B cell (primary cell): ENCODE measurements around the gene GGACT. TPM values are rescaled to one million over a fixed set of nuclear protein-coding genes. Genes with fewer than 3 reads are reported as not detected.

Source experiments
- ATAC-seq: fragments of 200-7000 bp; cut with Tn5 transposase; one replicate; pipeline ENCODE4 v1.10.0; 2021; ENCODE audit warnings: low read depth, mild to moderate bottlenecking, moderate number of reproducible peaks, moderate library complexity
- CTCF ChIA-PET: fragments of 350-600 bp; sonication (Branson Sonifier 250); formaldehyde crosslinking; loops from one replicate; lab custom pipeline; 2021; ENCODE audit warnings: antibody characterized with exemption, inconsistent platforms; lab: Charles Lee
- POLR2A ChIA-PET: fragments of 350-600 bp; sonication (Branson Sonifier 250); formaldehyde crosslinking; loops from one replicate; lab custom pipeline; 2021; ENCODE audit warnings: antibody characterized with exemption; lab: Charles Lee
- DNase-seq: peaks from one replicate; pipeline ENCODE4 v3.0.0; 2013
- H2AFZ ChIP-seq: 2 replicates; pipeline ENCODE4 v1.6.1; 2012; ENCODE audit warnings: mild to moderate bottlenecking, low read depth, low read length; ENCODE audit not compliant: insufficient read depth, poor library complexity, severe bottlenecking
- H3K27ac ChIP-seq, 2 donors: 1 replicate in 1 of 2; 2 replicates in 1 of 2; pipeline ENCODE4 v1.5.1; 2012 to 2013; ENCODE audit warnings: low read length in 2 of 2, mild to moderate bottlenecking in 2 of 2, moderate library complexity in 1 of 2
- H3K27me3 ChIP-seq, 4 experiments: fragments of 200-600 bp in 1 of 4; sonication (generic) in 1 of 4; replicated peaks in 1 of 4; 1 replicate in 2 of 4; 2 replicates in 2 of 4; pipeline versions ENCODE4 v1.6.1 to v1.7.0; 2013 to 2016; ENCODE audit warnings: low read length in 3 of 4, mild to moderate bottlenecking in 2 of 4, mixed read lengths in 1 of 4, moderate library complexity in 1 of 4; ENCODE audit not compliant: insufficient read depth in 4 of 4, control insufficient read depth in 3 of 4; ENCODE audit errors: control extremely low read depth in 1 of 4
- H3K36me3 ChIP-seq, 2 experiments: replicated peaks in 1 of 2; 1 replicate in 1 of 2; 2 replicates in 1 of 2; pipeline versions ENCODE4 v1.6.1 to v1.7.1; 2013; ENCODE audit warnings: low read length in 1 of 2; ENCODE audit not compliant: insufficient read depth in 2 of 2, control insufficient read depth in 1 of 2; ENCODE audit errors: control extremely low read depth in 1 of 2, extremely low read depth in 1 of 2
- H3K4me1 ChIP-seq, 2 donors: fragments of 200-600 bp in 1 of 2; sonication (generic) in 1 of 2; 1 replicate in 1 of 2; 2 replicates in 1 of 2; pipeline versions ENCODE4 v1.5.1 to v1.6.1; 2013 to 2017; ENCODE audit warnings: low read length in 2 of 2; ENCODE audit not compliant: control insufficient read depth in 2 of 2, insufficient read depth in 2 of 2
- H3K4me2 ChIP-seq: replicated peaks from 2 replicates; pipeline ENCODE3; 2012; ENCODE audit warnings: mild to moderate bottlenecking, low read depth, low read length; ENCODE audit not compliant: poor library complexity, severe bottlenecking
- H3K4me3 ChIP-seq, 5 experiments: fragments of 200-600 bp in 1 of 5; sonication (generic) in 1 of 5; 1 replicate in 3 of 5; 2 replicates in 2 of 5; pipeline versions ENCODE4 v1.5.1 to v1.7.0; 2011 to 2016; ENCODE audit warnings: low read length in 4 of 5, mild to moderate bottlenecking in 4 of 5, low read depth in 2 of 5, control low read depth in 1 of 5, moderate library complexity in 1 of 5; ENCODE audit not compliant: insufficient read depth in 1 of 5; ENCODE audit errors: control extremely low read depth in 1 of 5, extremely low read depth in 1 of 5
- H3K79me2 ChIP-seq: fragments of 200-600 bp; sonication (generic); one replicate; pipeline ENCODE4 v1.6.0; 2016; ENCODE audit warnings: low read length; ENCODE audit not compliant: control insufficient read depth, insufficient read depth
- H3K9ac ChIP-seq: fragments of 200-600 bp; sonication (generic); 2 replicates; pipeline ENCODE4 v1.6.1; 2017; ENCODE audit warnings: mild to moderate bottlenecking, low read length, moderate library complexity
- H3K9me3 ChIP-seq, 3 donors: one replicate each; pipeline versions ENCODE4 v1.6.1 to v1.7.1; 2013; ENCODE audit warnings: low read length in 2 of 3; ENCODE audit not compliant: control insufficient read depth in 2 of 3, insufficient read depth in 1 of 3; ENCODE audit errors: control extremely low read depth in 1 of 3
- H4K20me1 ChIP-seq: 2 replicates; pipeline ENCODE4 v1.6.0; 2012; ENCODE audit warnings: mild to moderate bottlenecking, low read length; ENCODE audit not compliant: insufficient read depth, control insufficient read depth, poor library complexity, severe bottlenecking
- H3K27ac Mint-ChIP-seq: one replicate; pipeline ENCODE4 v1.8.0; 2021; ENCODE audit warnings: mixed read lengths
- H3K27me3 Mint-ChIP-seq: one replicate; pipeline ENCODE4 v1.8.0; 2021; ENCODE audit warnings: mixed read lengths
- H3K4me1 Mint-ChIP-seq: one replicate; pipeline ENCODE4 v1.8.0; 2021; ENCODE audit warnings: mixed read lengths
- H3K4me3 Mint-ChIP-seq: one replicate; pipeline ENCODE4 v1.8.0; 2021; ENCODE audit warnings: mixed read lengths
- H3K9me3 Mint-ChIP-seq: one replicate; pipeline ENCODE4 v1.8.0; 2022; ENCODE audit warnings: mixed read lengths; ENCODE audit not compliant: insufficient read depth
- EZH2 ChIP-seq: IDR thresholded peaks from 2 replicates; pipeline ENCODE4 v1.6.1; 2012; ENCODE audit warnings: borderline replicate concordance, low read depth, mild to moderate bottlenecking, moderate library complexity, low read length; ENCODE audit not compliant: insufficient read depth, poor library complexity, severe bottlenecking
- WGBS: methylation state at CpG from one replicate; pipeline ENCODE4 v1.1.5; 2013; ENCODE audit warnings: missing lambda C conversion rate; ENCODE audit not compliant: insufficient coverage; 5-methylcytosine and 5-hydroxymethylcytosine counted together
- intact Hi-C: fragments of 100-400 bp; cut with micrococcal nuclease; formaldehyde crosslinking; loops from one replicate; pipeline ENCODE4 v1.10.0; 2022
- polyA plus RNA-seq: library from polyadenylated mRNA; depleted of rRNA; stranded (reverse); fragments of >200 nt; gene quantifications from 2 replicates; pipeline ENCODE4 v1.2.3, GENCODE V29; 2012
- total RNA-seq, 2 donors: library from RNA; stranded (reverse); fragments of 120-200 nt in 1 of 2; gene quantifications; 1 replicate in 1 of 2; 2 replicates in 1 of 2; pipeline versions ENCODE4 v1.2.3 to v1.2.4, GENCODE V29; 2013 to 2022
- TF ChIP-seq, protein P1 (sequence below): fragments of 200-600 bp; IDR thresholded peaks from one replicate; pipeline ENCODE4 v1.8.0; 2022; ENCODE audit warnings: antibody characterized with exemption, mild to moderate bottlenecking

Gene GGACT
- total and polyA plus RNA-seq, 2 donors (not counting 1 experiment from before 2014, with no cell fraction given): 3.2 to 3.5 TPM

DNA sequence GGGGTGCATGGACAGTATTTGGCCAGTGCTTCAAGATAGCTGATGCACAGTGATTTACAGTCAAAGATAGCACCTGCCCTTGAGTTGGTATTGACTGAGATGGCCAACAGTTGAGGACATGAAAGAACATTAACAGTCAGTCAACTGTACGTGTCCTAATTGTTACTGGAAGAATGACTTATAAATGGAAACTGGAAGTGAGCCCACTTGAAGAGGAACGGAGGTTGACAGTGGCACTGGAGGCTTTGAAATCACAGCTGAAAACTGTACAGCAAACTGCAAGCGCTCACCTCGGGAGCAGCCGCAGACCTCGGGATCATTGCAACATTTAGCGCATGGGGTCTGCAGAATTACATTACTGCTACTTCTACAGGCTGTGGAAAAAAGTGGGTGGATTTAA is 77.1 kb downstream of the GGACT start:
- H3K79me2 ChIP-seq: no peaks in the 10 kb centered on the region
- H3K4me3 Mint-ChIP-seq: no peak overlapping the region
- POLR2A ChIA-PET: no interaction called here
- H3K27me3 Mint-ChIP-seq: no peaks in the 10 kb centered on the region
- no peaks in the 10 kb centered on the region for H4K20me1 ChIP-seq
- peaks cover 10% of the 10 kb centered on the region for H3K4me1 Mint-ChIP-seq
- H3K9ac ChIP-seq: no peak overlapping the region
- no peak overlapping the region for H3K27ac ChIP-seq
- H3K27me3 ChIP-seq: no peaks in the 10 kb centered on the region
- H3K4me2 ChIP-seq: no peak overlapping the region
- H3K4me3 ChIP-seq: no peak overlapping the region
- 83% methylated on average over 2 of the region's 7 CpGs for WGBS
- H2AFZ ChIP-seq: no peak overlapping the region
- H3K27ac Mint-ChIP-seq: no peak overlapping the region
- no peaks in the 10 kb centered on the region for H3K9me3 ChIP-seq
- ATAC-seq (no peak), DNase-seq (no peak)
- H3K36me3 ChIP-seq: no peaks in the 10 kb centered on the region
- H3K9me3 Mint-ChIP-seq: no peaks in the 10 kb centered on the region
- intact Hi-C loops: loop anchor here (10.0 kb wide), 2 partner anchors 1247 to 1337 kb away; no protein-coding TSS in a partner anchor
- TF ChIP-seq, protein P1, sequence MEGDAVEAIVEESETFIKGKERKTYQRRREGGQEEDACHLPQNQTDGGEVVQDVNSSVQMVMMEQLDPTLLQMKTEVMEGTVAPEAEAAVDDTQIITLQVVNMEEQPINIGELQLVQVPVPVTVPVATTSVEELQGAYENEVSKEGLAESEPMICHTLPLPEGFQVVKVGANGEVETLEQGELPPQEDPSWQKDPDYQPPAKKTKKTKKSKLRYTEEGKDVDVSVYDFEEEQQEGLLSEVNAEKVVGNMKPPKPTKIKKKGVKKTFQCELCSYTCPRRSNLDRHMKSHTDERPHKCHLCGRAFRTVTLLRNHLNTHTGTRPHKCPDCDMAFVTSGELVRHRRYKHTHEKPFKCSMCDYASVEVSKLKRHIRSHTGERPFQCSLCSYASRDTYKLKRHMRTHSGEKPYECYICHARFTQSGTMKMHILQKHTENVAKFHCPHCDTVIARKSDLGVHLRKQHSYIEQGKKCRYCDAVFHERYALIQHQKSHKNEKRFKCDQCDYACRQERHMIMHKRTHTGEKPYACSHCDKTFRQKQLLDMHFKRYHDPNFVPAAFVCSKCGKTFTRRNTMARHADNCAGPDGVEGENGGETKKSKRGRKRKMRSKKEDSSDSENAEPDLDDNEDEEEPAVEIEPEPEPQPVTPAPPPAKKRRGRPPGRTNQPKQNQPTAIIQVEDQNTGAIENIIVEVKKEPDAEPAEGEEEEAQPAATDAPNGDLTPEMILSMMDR: no peak
- TF ChIP-seq EZH2: no peak
- CTCF ChIA-PET: interaction anchor here (0.9 to 1.8 kb wide), 3 partner anchors 9 to 855 kb away, joined by 3 to 7 read pairs (median 6); no protein-coding TSS in a partner anchor
- H3K4me1 ChIP-seq: peaks cover 0 to 2% of the 10 kb centered on the region in 2 donors

DNA sequence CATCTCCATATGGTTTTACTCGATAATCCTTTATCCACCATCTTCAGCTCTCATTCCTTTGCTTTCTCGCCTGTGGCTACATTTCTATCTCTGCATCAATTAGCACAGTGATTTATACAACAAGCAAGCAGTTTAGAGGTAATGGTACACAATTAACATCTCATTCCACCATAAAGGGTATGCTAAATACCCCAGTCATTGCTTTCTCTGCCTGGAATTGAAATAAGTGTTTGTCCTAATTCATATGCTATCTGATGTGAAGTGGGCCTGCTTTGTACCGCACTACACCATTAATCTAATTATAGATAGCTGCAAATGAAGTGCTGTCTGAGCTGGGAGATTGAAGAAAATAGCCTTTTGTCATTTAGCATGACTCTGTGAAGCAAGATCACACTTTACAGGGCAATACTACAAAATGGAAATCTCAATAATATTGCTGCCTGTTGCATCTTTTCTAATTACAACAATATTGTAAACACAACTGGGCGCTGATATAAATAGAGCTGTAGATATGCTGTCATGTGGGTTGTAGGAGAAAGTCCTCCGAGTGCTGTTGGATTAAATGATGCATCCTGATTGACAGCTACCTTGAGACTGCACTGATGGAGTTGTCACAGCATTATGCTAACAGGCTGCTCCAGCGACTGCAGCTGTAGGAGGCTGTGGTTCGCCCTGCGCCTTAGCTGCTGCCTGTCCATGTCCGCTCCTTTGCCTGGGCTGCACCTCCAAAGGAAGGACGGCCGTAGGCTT is 78.2 kb downstream of the GGACT start:
- no peaks in the 10 kb centered on the region for H3K9me3 ChIP-seq
- no peak for DNase-seq
- no peak overlapping the region for H3K9ac ChIP-seq
- no peak overlapping the region for H3K4me3 Mint-ChIP-seq
- 98% methylated on average over 7 of the region's 11 CpGs for WGBS
- no peak overlapping the region for H3K27ac ChIP-seq
- H3K4me3 ChIP-seq: no peak overlapping the region
- H3K4me1 ChIP-seq: peaks cover 0 to 3% of the 10 kb centered on the region in 2 donors
- no peak for ATAC-seq
- H3K79me2 ChIP-seq: no peaks in the 10 kb centered on the region
- H3K36me3 ChIP-seq: no peaks in the 10 kb centered on the region
- ChIA-PET CTCF (interaction anchor here (0.8 to 1.8 kb wide), 4 partner anchors 14 to 854 kb away, joined by 3 to 7 read pairs (median 4); no protein-coding TSS in a partner anchor), POLR2A (no interaction called here)
- no peaks in the 10 kb centered on the region for H3K27me3 Mint-ChIP-seq
- H3K27me3 ChIP-seq: no peaks in the 10 kb centered on the region
- no peak overlapping the region for H3K27ac Mint-ChIP-seq
- no peaks in the 10 kb centered on the region for H4K20me1 ChIP-seq
- intact Hi-C loops: loop anchor here (10.0 kb wide), 2 partner anchors 1246 to 1336 kb away; no protein-coding TSS in a partner anchor
- H3K4me2 ChIP-seq: no peak overlapping the region
- TF ChIP-seq, protein P1: no peak
- no peak overlapping the region for H2AFZ ChIP-seq
- H3K4me1 Mint-ChIP-seq: peaks cover 15% of the 10 kb centered on the region
- H3K9me3 Mint-ChIP-seq: no peaks in the 10 kb centered on the region
